Endometrial microvascular endothelial cells (primary cell): Measurements from ENCODE around the gene RREB1. TPM values are rescaled to one million over a fixed set of nuclear protein-coding genes. Genes with fewer than 3 reads are reported as not detected.

Experiments used
- in situ Hi-C: cut with HindIII; loops from 2 replicates; pipeline ENCODE4 v1.10.0; 2017; ENCODE audit warnings: low sequenced_read_pairs, low pct_unique_long_range_greater_than_20kb; ENCODE audit errors: inconsistent ontology term
- total RNA-seq: library from RNA; depleted of rRNA; stranded (reverse); fragments of >200 nt; gene quantifications from one replicate; pipeline ENCODE4 v1.2.3, GENCODE V29; 2015; ENCODE audit errors: inconsistent ontology term

Gene RREB1
- total RNA-seq, 1 donor from 2014 or later = 12.4 TPM

- in situ Hi-C loops = no loop called here
Observed at GRCh38 chr6:7138921-7139358, 31.2 kb downstream of the RREB1 start.

GRCh38 chr6:7139835-7140470 is 32.2 kb downstream of the RREB1 start:
- in situ Hi-C loops = no loop called here

DNA sequence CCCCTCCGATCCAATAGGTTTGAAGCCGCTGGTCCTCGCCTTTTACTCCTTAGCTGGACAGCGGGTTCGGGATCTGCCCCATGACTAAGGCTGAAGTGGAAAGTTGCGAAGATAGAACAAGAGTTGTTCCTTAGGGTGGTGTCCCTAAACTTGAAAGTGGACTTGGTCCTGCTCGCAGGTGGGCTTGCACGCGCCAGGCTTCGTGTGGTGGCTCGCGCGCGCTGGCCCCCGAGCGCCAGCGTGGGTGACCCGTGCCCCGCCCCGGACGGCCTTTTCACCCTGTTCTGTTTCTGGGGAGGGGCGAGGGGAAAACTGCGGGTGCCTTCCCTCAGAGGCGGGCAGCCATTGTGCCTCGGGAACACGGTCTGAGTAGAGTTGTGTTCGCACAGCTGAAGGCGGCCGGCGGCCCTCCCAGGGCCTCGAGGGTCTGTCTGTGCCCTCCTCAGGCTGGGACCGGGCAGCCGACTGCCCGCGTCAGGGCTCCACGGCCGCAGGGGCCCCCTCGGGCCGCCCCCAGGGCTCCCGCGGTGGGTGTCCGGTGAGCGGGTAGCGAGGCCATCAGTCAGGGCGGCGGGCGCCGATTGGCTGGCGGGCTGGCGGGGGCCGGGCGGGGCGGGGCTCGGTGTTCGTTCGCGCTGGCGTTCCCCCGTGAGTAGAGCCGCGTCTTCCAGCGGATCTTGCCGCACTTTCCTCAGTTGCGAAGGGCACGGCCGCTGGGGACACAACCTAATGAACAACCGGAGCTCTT is 33.0 kb downstream of the RREB1 start:
- in situ Hi-C loops = no loop called here

DNA sequence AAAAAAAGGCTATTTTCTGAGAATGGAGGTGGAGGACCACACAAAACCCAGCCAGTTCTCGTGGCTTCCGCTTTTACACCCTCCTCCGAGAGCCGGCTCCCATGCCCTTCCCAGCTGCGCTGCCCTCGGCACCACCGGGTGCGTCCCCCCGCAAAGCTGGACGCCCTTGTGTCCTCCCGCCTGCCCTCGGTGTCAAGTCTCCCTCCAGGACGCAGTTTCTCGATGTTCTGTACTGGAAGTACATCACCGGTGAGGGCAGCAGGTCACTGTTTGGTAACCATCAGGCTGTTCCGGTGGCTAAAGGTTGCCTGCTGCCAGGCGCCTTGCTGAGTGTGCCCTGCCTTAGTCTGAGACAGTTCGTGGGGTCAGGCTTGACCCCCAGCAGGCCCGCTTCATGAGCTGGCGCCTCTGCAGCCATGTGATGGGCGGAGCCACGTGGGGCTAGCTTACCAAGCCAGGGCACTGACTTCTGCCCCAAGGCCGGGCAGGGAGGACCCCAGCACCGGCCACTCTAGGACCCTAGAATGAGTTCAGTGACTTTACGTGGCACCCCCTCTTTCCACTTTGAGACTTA is 34.6 kb downstream of the RREB1 start:
- in situ Hi-C loops = no loop called here

GRCh38 chr6:7142918-7143475 is 35.2 kb downstream of the RREB1 start:
- in situ Hi-C loops = no loop called here

GRCh38 chr6:7143476-7143974 is 35.8 kb downstream of the RREB1 start:
- in situ Hi-C loops = no loop called here

GRCh38 chr6:7144872-7145584 is 37.3 kb downstream of the RREB1 start:
- in situ Hi-C loops = no loop called here

DNA sequence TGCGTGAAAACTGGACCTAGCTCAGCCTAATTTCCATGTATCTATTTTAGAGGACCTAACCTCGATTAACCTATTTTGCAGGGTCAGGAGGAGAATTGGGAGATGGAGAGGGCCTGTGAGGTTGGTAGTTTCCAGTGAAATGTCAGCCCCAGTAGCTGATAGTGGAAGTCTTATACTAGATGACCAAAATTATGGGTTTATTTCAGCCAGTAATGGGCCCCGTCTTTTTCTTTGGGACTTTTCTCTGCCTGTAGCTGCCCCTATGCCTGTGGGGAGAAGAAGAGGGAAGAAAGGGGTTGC is 37.8 kb downstream of the RREB1 start:
- in situ Hi-C loops = no loop called here

DNA sequence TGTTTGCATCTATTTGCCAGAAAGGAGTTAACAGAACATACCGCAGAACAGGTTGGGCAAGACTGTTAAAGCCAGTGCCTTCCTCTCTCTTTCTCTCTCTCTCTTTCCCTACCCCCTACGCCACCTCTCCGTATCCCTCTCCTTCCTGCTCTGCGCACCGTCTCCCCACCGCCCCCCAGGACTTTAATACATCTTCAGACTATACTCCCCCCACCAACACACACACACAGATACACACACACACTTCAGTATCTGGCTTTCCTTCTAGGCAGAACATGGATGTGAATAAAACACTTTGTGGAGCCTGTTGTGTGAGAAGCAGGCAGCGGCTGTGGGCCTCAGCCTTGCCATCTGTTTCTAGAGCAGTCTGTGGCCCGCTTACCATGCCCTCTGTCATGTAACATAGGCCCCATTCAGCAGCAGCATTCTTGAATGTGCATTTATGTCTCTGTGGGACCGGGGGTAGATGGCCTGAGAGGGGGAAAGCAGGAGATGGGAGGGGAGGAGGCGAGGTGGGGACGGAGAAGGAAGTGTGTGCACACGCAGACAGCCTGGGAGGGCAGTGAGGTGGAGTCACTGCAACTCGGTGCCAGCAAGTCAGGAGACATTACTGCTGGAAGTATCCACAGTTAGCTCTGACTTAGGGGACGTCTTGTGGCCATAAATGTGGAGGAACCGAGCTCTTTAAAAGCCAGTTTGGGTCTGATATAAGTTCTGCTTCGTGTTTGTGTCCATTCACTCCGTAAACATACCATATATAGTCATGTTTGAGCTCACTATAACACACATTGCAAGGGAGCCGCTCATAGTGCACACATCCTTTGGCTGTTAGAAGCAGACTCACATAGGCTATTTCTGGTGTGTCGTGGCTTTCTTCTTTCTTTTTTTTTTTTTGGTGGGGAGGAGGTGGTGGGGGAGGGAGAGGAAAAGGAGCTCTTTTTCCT is 38.4 kb downstream of the RREB1 start:
- in situ Hi-C loops = no loop called here

- in situ Hi-C loops = no loop called here
Observed at GRCh38 chr6:7147051-7147671, 39.4 kb downstream of the RREB1 start.

DNA sequence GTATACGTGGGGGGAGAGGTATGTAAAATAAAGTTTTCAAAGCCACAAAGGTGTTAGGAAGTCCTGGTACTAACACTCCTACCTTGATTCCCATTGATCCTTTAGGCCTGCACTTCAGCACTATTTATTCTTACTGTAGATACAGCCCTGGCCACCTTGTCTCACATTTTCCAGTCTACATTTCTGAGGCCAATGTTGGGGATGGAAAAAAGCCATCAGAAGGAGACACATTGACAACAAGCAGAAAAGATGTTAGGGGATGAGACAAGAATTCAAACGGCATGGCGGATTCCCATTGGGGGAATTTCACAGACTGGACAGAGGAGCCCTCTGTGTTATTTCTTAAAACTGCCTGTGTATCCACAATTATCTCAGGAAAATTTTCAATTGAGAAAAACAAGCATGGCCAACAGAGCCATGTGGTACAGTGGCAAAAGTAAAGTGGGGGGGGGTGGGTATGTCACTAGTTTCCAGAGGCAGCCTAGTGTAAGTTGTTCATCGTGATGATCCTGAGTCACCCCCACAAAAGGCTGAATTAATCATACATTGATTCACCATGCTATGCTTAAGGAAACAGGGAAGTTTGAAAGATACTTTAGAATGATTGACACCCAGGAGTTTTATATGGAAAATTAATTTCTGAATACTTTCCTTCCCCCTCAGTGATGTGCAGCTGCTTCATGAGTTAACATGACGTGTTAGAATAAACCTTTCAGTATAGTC is 40.5 kb downstream of the RREB1 start:
- in situ Hi-C loops = no loop called here

DNA sequence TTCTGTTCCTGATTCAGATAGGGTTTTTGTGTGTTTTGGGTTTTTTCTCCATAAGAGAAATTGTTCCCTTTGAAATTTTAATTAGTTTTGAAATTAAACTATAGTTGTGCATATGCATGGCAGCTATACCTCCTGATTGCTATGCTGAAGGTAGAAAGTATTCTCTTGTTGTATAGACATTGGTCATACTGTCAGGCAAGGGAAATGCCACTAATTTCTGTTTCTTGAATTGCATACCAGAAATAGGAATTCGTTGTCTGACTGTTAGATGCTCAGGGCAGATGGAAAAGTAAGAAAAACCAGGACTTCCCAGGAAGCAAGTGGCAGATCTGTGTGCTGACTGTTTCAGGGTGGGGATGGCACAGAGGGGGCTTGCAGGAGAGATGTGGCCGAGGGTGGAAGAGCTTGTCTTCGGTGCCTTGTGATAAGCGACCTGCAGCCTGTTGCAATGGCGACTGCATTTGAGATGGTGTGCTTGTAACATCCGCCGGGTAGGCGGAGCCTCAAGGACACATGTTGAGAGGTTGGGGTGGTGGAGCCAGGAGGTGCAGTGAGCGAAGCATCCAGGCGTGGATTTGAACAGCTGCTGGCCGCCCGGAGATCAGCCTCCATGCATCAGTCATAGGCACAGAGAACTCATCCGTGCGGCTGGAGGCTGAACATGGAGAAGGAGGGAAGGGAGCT is 42.8 kb downstream of the RREB1 start:
- in situ Hi-C loops = no loop called here

DNA sequence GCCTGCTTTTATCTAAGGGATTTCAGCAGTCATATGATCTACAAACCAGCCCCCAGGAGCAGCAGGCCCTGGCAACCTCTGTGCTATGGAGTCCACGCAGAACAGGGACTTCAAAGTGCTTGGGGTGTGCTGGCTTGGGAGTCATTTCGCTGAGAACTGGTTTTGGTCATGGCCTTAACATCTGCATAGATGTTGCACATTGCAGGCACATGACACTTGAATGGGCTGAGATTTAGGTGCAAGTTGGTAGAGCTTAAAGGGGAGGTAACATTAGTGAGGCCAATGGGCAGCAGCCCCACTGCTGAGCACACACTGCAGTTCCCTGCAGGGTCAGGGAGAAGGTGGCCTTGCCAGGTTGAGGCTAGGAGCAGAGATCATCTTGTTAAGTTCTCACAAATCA is 43.6 kb downstream of the RREB1 start:
- in situ Hi-C loops = no loop called here

DNA sequence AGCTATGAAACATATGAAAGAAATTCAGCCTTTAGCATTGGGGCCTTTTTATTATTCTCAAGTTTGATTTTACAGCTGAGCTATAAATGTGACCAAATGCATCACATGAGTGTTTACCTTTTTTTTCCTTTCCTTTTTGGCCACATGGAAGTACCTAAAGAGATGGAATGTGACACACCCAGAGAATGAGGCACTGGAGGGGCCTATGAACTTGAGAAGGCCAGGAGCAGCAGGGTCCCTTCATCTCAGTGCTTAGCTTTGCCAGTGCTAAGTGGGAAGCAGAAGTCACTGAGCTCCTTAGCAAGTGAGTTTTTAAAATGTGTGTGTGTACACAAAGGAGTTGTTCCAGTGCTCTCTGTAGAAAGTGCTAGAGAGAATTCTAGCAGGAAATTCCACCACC is 44.7 kb downstream of the RREB1 start:
- in situ Hi-C loops = no loop called here

- in situ Hi-C loops = no loop called here
Observed at GRCh38 chr6:7153789-7154188, 46.0 kb downstream of the RREB1 start.

DNA sequence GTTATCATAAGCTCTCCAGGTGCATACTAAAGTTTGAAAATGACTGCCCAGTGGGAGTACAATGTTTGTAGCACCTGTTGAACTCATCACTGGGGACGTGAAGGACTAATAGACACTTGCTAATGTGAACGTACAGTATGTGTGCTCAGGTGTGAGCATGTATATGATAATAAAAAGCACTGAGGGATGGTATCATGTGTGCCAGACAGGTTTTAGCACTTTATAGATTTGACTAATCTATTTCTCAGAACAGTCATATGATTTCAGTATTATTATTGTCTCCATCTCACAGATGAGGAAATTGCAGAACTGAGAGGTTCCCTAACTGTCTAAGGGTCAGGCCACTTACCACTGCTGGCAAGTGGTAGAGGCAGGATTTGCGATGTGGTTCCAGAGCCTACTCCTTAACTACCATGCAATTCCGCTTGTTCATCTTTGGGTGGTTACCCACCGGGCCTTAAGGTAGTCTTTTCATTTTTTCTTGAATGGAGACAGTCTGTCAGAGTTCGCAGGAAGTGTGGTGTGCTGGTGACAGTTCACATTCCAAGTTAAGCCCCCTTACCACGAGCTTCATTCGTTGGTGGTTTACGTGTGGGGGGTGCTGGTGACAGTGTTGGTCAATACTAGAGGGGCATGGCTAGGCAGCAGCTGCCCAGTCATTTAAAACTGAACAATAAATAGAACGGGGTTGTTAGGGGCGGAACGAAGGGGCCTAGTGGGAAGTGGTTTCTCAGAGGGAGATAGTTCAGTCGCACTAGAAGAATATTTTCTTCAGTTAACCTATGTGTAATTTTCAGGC is 46.8 kb downstream of the RREB1 start:
- in situ Hi-C loops = no loop called here
